Gastroesophageal sphincter (tissue), 4 donors: Measurements from ENCODE around the gene PTPRK. TPM values are rescaled to one million over a fixed set of nuclear protein-coding genes. Genes with fewer than 3 reads are reported as not detected.

ENCODE experiments used
- ATAC-seq: fragments of 150-250 bp; one replicate; pipeline ENCODE4 v1.9.1; 2016; ENCODE audit warnings: mild to moderate bottlenecking, moderate library complexity
- H3K27ac ChIP-seq, 4 donors: fragments of 200-600 bp; sonication (generic) in 3 of 4; 1 replicate in 3 of 4; 2 replicates in 1 of 4; pipeline ENCODE4 v1.5.1; 2016 to 2019
- H3K27me3 ChIP-seq: fragments of 200-600 bp; sonication (generic); one replicate; pipeline ENCODE4 v1.5.1; 2019
- H3K36me3 ChIP-seq, 2 donors: fragments of 200-600 bp; sonication (generic); one replicate each; pipeline ENCODE4 v1.5.1; 2019; ENCODE audit warnings: control low read depth in 1 of 2
- H3K4me1 ChIP-seq, 3 donors: fragments of 200-600 bp; sonication (generic); 1 replicate in 2 of 3; 2 replicates in 1 of 3; pipeline ENCODE4 v1.5.1; 2016 to 2019; ENCODE audit warnings: control low read depth in 2 of 3
- H3K4me3 ChIP-seq, 2 donors: fragments of 200-600 bp; sonication (generic); one replicate each; pipeline ENCODE4 v1.5.1; 2019; ENCODE audit warnings: mild to moderate bottlenecking in 1 of 2, moderate library complexity in 1 of 2
- H3K9me3 ChIP-seq, 3 donors: fragments of 200-600 bp; sonication (generic); one replicate each; pipeline ENCODE4 v1.5.1; 2017 to 2019; ENCODE audit warnings: control low read depth in 2 of 3
- EP300 ChIP-seq: sonication (generic); formaldehyde crosslinking; IDR thresholded peaks from one replicate; pipeline ENCODE4 v1.6.1; 2017; ENCODE audit warnings: antibody characterized with exemption, mild to moderate bottlenecking
- POLR2A ChIP-seq, 2 donors: fragments of 450-650 bp; IDR thresholded peaks; one replicate each; pipeline ENCODE4 v1.6.1; 2017; ENCODE audit warnings: antibody characterized with exemption in 2 of 2, mild to moderate bottlenecking in 2 of 2, moderate library complexity in 1 of 2
- POLR2AphosphoS5 ChIP-seq: sonication (generic); formaldehyde crosslinking; IDR thresholded peaks from one replicate; pipeline ENCODE4 v1.6.1; 2017; ENCODE audit warnings: antibody characterized with exemption
- WGBS, 2 donors: methylation state at CpG; one replicate each; pipeline ENCODE4 v1.1.5; 2018; ENCODE audit warnings: low coverage in 1 of 2; 5-methylcytosine and 5-hydroxymethylcytosine counted together
- total RNA-seq, 4 donors: library from RNA; depleted of rRNA; stranded (reverse); fragments of >200 nt; gene quantifications; one replicate each; pipeline ENCODE4 v1.1.0, GENCODE V29; 2016
- TF ChIP-seq, protein P1 (sequence below), 4 experiments: fragments of 200-600 bp in 2 of 4; fragments of 450-650 bp in 2 of 4; sonication (generic) in 1 of 4; IDR thresholded peaks; one replicate each; pipeline ENCODE4 v1.5.1; 2017 to 2019; ENCODE audit warnings: antibody characterized with exemption in 4 of 4, mild to moderate bottlenecking in 2 of 4, moderate library complexity in 2 of 4

The PTPRK gene
- total RNA-seq, 4 donors from 2014 or later = 42.0 to 47.6 (median 45.8) TPM

DNA sequence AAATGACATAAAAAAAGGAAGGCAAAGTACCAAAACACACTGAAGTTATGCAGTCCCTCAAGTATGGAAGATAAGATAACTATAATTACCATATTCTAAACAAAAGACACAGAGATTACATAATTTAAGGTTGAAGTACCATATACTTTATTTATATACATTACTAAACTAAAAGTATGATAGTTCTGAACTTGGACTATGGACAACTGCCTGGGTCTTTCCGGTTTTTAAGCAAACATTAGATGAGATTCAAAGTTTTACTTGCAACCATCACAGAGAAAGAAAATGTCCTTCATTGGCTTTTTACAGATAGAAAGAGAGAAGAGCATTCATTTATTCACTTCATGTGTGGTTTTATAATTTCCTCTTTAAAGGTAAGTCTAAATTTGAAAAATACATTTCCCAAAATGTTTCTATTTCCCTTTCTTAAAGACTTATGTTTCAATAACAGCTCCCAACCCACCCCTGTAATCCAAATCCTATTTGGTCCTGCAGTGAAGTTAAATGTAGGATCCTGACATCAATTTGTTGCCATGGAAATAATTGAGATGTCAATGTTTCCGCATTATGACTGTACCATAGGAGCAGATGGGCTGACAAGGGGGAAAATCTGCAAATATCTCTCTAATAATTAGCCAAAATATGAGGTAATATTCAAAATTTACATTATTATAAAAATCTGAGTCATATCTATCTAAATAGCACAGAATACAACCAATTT is 63.7 kb downstream of the PTPRK start:
- H3K27me3 ChIP-seq = no peaks in the 10 kb centered on the region
- WGBS, 2 donors = 93 to 94% methylated on average over 2 of the region's 2 CpGs

DNA sequence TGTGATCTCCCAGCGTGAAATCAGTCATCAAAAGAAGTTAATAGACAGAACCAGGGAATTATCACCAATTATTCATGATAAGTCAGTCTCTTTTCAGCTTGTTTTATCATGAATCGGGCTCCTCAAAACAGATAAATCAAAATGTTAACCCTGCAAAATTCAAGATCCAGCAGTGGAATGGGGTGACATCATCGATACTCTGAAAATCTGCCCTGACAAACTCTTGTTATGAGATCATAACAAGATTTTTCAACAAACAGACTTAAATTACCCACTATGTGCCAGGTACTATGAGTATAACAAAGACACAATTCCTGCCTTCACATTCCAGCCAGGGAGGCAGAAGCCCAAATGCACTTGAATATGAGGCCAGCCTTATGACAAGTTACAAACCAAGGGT is 64.4 kb downstream of the PTPRK start:
- no peaks in the 10 kb centered on the region for H3K9me3 ChIP-seq
- no peaks in the 10 kb centered on the region for H3K27me3 ChIP-seq
- 88 to 94% methylated on average over 3 of the region's 3 CpGs for WGBS, 2 donors
- no peak overlapping the region for H3K4me3 ChIP-seq
- H3K4me1 ChIP-seq = no peaks in the 10 kb centered on the region
- H3K36me3 ChIP-seq = no peaks in the 10 kb centered on the region
- ATAC-seq = no peak
- TF ChIP-seq EP300 (no peak), POLR2A (IDR thresholded peaks at IDR 0.05) (no peak), POLR2AphosphoS5 (no peak)
- TF ChIP-seq, protein P1, sequence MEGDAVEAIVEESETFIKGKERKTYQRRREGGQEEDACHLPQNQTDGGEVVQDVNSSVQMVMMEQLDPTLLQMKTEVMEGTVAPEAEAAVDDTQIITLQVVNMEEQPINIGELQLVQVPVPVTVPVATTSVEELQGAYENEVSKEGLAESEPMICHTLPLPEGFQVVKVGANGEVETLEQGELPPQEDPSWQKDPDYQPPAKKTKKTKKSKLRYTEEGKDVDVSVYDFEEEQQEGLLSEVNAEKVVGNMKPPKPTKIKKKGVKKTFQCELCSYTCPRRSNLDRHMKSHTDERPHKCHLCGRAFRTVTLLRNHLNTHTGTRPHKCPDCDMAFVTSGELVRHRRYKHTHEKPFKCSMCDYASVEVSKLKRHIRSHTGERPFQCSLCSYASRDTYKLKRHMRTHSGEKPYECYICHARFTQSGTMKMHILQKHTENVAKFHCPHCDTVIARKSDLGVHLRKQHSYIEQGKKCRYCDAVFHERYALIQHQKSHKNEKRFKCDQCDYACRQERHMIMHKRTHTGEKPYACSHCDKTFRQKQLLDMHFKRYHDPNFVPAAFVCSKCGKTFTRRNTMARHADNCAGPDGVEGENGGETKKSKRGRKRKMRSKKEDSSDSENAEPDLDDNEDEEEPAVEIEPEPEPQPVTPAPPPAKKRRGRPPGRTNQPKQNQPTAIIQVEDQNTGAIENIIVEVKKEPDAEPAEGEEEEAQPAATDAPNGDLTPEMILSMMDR (IDR thresholded peaks at IDR 0.05) = no peak
- no peak overlapping the region for H3K27ac ChIP-seq

More for the DNA sequence above, 63.7 kb downstream of the PTPRK start:
- no peak overlapping the region for H3K27ac ChIP-seq
- H3K4me3 ChIP-seq = no peak overlapping the region
- no peak for ATAC-seq
- H3K36me3 ChIP-seq = no peaks in the 10 kb centered on the region
- no peaks in the 10 kb centered on the region for H3K4me1 ChIP-seq
- H3K9me3 ChIP-seq = no peaks in the 10 kb centered on the region
- no peak for TF ChIP-seq POLR2AphosphoS5
- TF ChIP-seq, protein P1 (IDR thresholded peaks at IDR 0.05) = no peak

DNA sequence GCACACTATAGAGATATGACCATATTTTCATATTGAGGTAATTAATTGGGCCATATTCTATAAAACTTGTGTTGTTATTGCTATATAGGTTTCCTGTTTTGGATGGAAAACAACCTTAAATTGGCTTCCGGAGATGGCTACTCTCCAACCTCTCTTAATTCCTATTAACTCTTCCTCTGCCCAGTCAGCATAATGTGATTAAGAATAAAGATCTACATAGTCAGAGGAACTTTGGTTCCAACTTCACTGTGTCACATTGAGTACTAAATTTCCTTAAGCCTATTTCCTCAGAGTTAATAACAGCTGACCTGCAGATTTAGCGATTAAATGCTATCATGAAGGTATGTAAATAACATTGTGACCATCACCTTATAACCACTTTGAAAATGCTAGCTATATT is 67.7 kb downstream of the PTPRK start:
- no peak for ATAC-seq
- Histone ChIP-seq H3K4me1 (no peaks in the 10 kb centered on the region), H3K9me3 (no peaks in the 10 kb centered on the region), H3K4me3 (no peak overlapping the region), H3K36me3 (no peaks in the 10 kb centered on the region), H3K27ac (no peak overlapping the region), H3K27me3 (no peaks in the 10 kb centered on the region)
- TF ChIP-seq, protein P1 (IDR thresholded peaks at IDR 0.05) = no peak
- TF ChIP-seq POLR2AphosphoS5 (no peak), EP300 (no peak), POLR2A (IDR thresholded peaks at IDR 0.05) (no peak)
- 71 to 77% methylated on average over 2 of the region's 2 CpGs for WGBS, 2 donors

DNA sequence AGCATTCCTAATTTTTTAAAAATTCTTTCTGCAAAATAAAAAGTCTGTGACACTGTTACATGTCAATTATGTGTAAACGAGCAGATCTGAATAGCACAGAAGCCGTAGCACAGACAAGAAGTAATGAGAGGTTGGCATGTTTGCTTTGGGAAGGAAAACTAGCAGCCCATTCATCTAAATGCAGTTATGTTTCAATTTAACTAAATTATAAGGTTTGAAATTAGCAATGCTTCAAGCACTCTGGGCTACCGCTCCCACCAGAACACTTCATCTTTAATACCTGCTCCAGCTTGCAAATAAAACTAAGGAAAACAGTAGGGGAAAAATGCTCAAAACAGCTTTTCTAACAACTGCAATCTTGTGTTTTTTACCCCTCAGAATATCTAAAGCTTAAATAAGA is 73.9 kb downstream of the PTPRK start:
- Histone ChIP-seq H3K9me3 (no peaks in the 10 kb centered on the region), H3K27ac (no peak overlapping the region), H3K4me3 (no peak overlapping the region), H3K27me3 (no peaks in the 10 kb centered on the region), H3K36me3 (no peaks in the 10 kb centered on the region), H3K4me1 (peaks cover 0 to 11% (median 0%) of the 10 kb centered on the region in 3 donors)
- 87 to 92% methylated on average over 3 of the region's 3 CpGs for WGBS, 2 donors
- ATAC-seq = no peak
- TF ChIP-seq POLR2A (IDR thresholded peaks at IDR 0.05) (no peak), POLR2AphosphoS5 (no peak), EP300 (no peak)
- TF ChIP-seq, protein P1 (IDR thresholded peaks at IDR 0.05) = no peak

DNA sequence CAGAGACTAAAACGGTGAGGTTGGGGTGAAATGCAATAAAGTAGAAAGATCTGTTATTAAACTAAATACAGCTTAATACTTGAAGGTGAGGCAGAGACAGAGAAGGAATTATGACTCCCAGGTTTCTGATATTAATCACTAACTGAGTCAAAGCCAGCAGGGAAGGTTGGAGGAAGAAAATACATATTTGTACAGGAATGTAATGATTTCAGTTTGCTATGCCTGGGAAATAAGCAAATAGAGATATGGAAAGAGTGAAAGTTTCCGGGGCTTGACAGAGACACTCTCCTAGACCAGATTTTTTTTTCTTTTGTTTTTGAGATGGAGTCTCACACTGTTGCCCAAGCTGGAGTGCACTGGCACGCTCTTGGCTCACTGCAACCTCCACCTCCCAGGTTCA is 76.8 kb downstream of the PTPRK start:
- no peak for ATAC-seq
- Histone ChIP-seq H3K27ac (no peak overlapping the region), H3K36me3 (no peaks in the 10 kb centered on the region), H3K4me1 (peaks cover 0 to 15% (median 1%) of the 10 kb centered on the region in 3 donors), H3K27me3 (no peaks in the 10 kb centered on the region), H3K4me3 (no peak overlapping the region), H3K9me3 (no peaks in the 10 kb centered on the region)
- TF ChIP-seq POLR2AphosphoS5 (no peak), EP300 (no peak), POLR2A (IDR thresholded peaks at IDR 0.05) (no peak)
- TF ChIP-seq, protein P1 (IDR thresholded peaks at IDR 0.05) = no peak
- 83 to 91% methylated on average over 3 of the region's 3 CpGs for WGBS, 2 donors
